SK-N-MC (cell line): Measurements from ENCODE around the gene AQP1.

ENCODE experiments used
- DNase-seq: peaks from one replicate; pipeline ENCODE4 v3.0.0-alpha.2; 2011; ENCODE audit warnings: low read depth, low spot score
- H3K27ac ChIP-seq: fragments of 200-600 bp; sonication (generic); 2 replicates; pipeline ENCODE4 v1.5.1; 2016; ENCODE audit warnings: mixed run types
- H3K36me3 ChIP-seq: fragments of 200-600 bp; sonication (generic); 2 replicates; pipeline ENCODE4 v1.6.1; 2017; ENCODE audit warnings: antibody characterized with exemption, low read length, mixed read lengths; ENCODE audit not compliant: insufficient read depth
- H3K4me3 ChIP-seq: fragments of 200-600 bp; sonication (generic); 2 replicates; pipeline ENCODE4 v1.5.1; 2016
- H3K9ac ChIP-seq: fragments of 200-600 bp; sonication (generic); 2 replicates; pipeline ENCODE4 v1.8.0; 2017; ENCODE audit warnings: mixed run types, mixed read lengths; ENCODE audit not compliant: insufficient read length
- H3K9me3 ChIP-seq: fragments of 200-600 bp; sonication (generic); 2 replicates; pipeline ENCODE4 v1.6.1; 2017; ENCODE audit warnings: low read depth, mild to moderate bottlenecking, antibody characterized with exemption, low read length, moderate library complexity, mixed read lengths
- EZH2 ChIP-seq: fragments of 200-600 bp; sonication (generic); IDR thresholded peaks from one replicate; pipeline ENCODE4 v1.6.1; 2017; ENCODE audit warnings: antibody characterized with exemption
- FOXP2 ChIP-seq: optimal IDR thresholded peaks from 2 replicates; pipeline ENCODE3; 2011; ENCODE audit warnings: mild to moderate bottlenecking, moderate library complexity; ENCODE audit not compliant: insufficient read depth; ENCODE audit errors: extremely low read length, control extremely low read depth
- POLR2AphosphoS5 ChIP-seq: IDR thresholded peaks from 2 replicates; pipeline ENCODE4 v1.6.1; 2012; ENCODE audit warnings: mild to moderate bottlenecking, low read depth, low read length, borderline replicate concordance

The AQP1 gene

DNA sequence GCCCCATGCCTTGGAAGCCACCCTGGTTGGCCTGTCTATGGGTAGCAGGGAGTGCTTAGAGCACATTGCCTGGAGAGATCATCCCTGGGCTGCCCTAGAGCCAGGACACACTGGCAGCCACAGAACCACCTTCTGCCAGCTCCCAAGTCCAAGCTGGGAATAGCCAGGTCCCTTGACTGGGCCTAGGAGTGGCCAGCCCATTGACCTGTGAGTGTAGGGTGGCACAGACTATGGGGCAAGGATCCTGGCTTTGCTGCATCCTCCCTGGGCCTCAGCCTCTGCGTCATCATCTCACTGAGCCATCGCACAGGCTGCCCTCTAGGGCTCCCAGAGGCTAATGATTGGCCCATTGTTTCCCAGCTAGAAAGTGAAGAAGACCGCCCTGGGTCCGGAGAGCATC lies 7.0 kb downstream of the AQP1 start:
- H3K36me3 ChIP-seq = no peaks in the 10 kb centered on the region
- H3K9me3 ChIP-seq = no peaks in the 10 kb centered on the region
- no peak overlapping the region for H3K4me3 ChIP-seq
- TF ChIP-seq EZH2 (no peak), POLR2AphosphoS5 (no peak), FOXP2 (no peak)
- DNase-seq = no peak
- H3K27ac ChIP-seq = no peak overlapping the region
- H3K9ac ChIP-seq = no peak overlapping the region

DNA sequence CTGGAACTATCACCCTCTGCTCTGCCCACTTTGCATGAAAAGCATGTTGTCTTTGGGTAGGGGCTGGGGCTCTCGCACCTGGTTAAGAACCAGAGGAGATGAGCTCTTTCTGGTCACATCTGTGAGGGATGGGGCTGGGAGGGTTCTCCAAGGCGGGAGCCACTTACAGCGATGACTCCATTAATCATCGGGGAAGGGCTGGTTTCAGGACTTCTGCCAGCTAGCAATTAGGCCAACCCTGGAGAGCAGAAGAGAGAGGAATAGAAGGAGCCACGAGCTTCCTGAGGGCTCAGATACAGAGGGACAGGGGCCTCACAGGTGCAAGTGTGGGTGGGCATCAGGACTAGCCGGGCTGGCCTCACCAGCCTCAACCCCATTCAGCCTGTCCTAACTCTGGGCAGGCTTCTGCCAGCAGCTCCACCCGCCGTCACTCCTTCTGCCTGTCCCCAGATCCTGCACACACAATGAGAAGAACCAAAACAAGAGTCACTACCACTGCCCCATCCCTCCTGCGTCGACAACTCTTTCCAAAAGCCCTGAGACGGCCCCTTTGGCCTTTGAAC lies 8.4 kb downstream of the AQP1 start:
- Histone ChIP-seq H3K9me3 (no peaks in the 10 kb centered on the region), H3K4me3 (no peak overlapping the region), H3K36me3 (no peaks in the 10 kb centered on the region), H3K27ac (no peak overlapping the region), H3K9ac (no peak overlapping the region)
- DNase-seq = no peak
- TF ChIP-seq POLR2AphosphoS5 (no peak), FOXP2 (no peak), EZH2 (no peak)

DNA sequence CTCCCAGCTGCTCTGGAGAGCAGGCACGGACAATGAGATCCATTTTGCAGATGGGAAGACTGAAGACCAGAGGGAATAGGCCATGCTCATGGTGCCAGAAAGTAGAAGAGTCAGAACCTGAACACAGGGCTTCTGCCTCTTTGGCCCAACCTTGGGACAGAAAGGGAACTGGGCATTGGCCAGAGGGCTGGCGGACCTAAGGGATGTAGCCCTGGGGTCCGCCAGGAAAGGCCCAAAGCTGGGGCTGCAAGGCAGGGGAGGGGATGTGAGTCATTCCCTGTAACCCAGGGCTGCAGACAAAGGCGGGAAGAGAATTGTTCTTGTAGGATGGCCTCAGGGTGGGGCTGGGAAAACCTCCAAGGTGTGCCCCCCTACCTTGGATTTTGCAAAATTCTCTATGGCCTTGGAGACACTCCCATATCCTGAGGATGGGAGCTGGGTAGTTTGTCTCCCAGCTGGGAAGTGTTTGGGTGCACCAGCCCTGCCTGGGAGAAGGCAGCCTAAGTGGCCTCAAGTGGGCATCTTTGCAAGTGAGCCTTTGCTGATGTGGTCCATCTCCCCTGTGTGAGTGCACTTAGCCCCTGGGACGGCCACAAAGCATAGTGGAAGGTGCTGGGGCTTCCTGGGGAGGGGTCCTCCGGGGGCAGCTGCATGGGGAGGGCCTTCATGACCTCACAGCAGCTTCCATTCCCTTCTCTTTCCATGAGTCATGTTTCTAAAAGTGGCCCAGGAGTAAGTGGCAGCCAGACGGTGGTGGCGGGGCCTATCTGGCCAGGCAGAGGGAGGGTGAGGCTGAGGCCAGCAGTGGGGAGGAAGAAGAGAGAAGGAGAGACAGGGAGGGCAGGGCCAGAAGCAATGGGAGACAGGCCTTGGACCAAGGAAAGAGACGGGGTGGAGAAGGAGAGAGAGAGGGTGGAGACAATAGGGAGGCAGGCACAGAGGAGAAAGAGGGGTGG lies 9.2 kb downstream of the AQP1 start:
- Histone ChIP-seq H3K4me3 (no peak overlapping the region), H3K9ac (no peak overlapping the region), H3K36me3 (no peaks in the 10 kb centered on the region), H3K27ac (no peak overlapping the region), H3K9me3 (no peaks in the 10 kb centered on the region)
- DNase-seq = no peak
- TF ChIP-seq FOXP2 = no peak
- TF ChIP-seq POLR2AphosphoS5 = no peak

DNA sequence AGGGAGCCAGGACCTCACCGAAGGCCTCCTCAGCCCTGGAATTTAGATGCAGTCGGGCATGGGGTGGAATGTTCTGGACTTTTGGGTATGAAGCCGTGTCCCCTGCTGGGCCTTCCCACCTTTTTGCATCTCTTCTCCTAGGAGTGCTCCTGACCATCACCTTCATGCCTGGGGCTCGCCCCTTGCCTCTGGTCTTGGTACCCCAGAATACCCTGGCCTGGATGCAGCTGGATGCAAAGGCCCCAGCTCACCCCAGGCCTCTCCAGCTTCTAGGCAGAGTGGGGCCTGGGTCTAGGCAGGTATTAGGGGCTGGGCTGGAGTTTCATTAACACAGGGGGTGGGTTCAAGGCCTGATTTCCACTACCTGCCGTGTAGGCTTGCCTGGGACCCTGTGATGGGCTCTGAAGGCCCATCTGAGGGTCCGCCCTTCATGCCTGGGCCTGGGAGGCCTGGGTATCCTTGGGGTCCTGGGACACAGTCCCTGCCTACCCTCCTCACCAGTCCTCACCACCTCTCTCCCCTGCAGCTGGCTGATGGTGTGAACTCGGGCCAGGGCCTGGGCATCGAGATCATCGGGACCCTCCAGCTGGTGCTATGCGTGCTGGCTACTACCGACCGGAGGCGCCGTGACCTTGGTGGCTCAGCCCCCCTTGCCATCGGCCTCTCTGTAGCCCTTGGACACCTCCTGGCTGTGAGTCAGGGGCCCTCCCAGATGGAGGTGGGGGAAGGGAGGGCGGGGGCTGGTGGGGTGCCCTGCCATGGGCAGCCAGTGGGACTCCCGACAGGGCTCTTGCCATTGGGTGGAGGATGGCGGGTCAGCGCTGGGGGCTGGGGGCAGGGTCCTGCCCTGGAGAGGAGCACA lies 10.1 kb downstream of the AQP1 start:
- no peaks in the 10 kb centered on the region for H3K36me3 ChIP-seq
- no peak overlapping the region for H3K27ac ChIP-seq
- DNase-seq = no peak
- H3K9ac ChIP-seq = no peak overlapping the region
- H3K4me3 ChIP-seq = no peak overlapping the region
- H3K9me3 ChIP-seq = no peaks in the 10 kb centered on the region
- TF ChIP-seq POLR2AphosphoS5 = no peak
- TF ChIP-seq EZH2 = no peak
- TF ChIP-seq FOXP2 = no peak

DNA sequence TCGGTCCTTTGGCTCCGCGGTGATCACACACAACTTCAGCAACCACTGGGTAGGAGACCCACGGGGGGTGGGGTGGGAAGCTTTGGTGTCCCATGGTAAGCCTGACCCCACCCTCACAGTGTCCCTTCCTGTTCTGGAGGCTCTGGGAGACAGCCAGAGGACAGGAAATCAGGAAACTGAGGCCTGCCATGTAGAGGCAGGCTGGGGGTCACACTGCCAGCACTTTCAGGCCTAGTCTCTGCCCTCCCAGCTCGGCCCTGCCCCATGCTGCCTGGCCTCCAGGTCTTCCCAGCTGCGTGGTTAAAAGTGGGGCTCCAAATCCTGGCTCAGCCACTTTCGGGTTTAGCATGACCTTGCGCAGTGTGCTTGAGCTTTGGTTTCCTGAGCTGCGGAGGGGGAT lies 10.9 kb downstream of the AQP1 start:
- no peak for DNase-seq
- H3K4me3 ChIP-seq = no peak overlapping the region
- TF ChIP-seq FOXP2 (no peak), POLR2AphosphoS5 (no peak), EZH2 (no peak)
- no peak overlapping the region for H3K27ac ChIP-seq
- H3K9me3 ChIP-seq = no peaks in the 10 kb centered on the region
- no peak overlapping the region for H3K9ac ChIP-seq
- no peaks in the 10 kb centered on the region for H3K36me3 ChIP-seq

DNA sequence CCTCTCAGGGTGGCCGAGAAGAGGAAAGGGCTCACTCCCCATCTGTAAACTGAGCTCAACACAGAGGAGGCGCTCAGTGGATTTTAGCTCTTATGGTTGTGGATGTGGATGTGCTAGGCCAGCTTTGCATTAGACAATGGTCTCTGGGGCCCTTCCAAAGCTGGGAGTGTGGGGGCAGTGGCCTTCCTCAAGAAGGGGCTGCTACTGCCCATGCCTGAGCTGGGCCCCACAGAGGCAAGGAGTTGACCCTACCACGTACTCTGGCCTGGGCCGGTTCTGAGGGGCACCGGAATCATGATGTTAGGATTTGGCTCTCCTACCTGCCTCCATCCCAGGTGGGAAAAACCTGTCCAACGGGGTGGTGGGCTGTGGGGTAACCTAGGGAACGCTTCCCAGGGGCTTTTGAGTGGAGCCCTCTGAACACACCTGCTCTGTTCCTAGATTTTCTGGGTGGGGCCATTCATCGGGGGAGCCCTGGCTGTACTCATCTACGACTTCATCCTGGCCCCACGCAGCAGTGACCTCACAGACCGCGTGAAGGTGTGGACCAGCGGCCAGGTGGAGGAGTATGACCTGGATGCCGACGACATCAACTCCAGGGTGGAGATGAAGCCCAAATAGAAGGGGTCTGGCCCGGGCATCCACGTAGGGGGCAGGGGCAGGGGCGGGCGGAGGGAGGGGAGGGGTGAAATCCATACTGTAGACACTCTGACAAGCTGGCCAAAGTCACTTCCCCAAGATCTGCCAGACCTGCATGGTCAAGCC lies 11.5 kb downstream of the AQP1 start:
- DNase-seq = no peak
- Histone ChIP-seq H3K27ac (no peak overlapping the region), H3K9me3 (no peaks in the 10 kb centered on the region)

DNA sequence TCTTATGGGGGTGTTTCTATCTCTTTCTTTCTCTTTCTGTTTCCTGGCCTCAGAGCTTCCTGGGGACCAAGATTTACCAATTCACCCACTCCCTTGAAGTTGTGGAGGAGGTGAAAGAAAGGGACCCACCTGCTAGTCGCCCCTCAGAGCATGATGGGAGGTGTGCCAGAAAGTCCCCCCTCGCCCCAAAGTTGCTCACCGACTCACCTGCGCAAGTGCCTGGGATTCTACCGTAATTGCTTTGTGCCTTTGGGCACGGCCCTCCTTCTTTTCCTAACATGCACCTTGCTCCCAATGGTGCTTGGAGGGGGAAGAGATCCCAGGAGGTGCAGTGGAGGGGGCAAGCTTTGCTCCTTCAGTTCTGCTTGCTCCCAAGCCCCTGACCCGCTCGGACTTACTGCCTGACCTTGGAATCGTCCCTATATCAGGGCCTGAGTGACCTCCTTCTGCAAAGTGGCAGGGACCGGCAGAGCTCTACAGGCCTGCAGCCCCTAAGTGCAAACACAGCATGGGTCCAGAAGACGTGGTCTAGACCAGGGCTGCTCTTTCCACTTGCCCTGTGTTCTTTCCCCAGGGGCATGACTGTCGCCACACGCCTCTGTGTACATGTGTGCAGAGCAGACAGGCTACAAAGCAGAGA lies 12.2 kb downstream of the AQP1 start:
- Histone ChIP-seq H3K4me3 (no peak overlapping the region), H3K9ac (no peak overlapping the region), H3K36me3 (no peaks in the 10 kb centered on the region), H3K9me3 (no peaks in the 10 kb centered on the region), H3K27ac (no peak overlapping the region)
- DNase-seq = no peak
- TF ChIP-seq FOXP2 = no peak
- TF ChIP-seq POLR2AphosphoS5 = no peak

More for the DNA sequence above, 11.5 kb downstream of the AQP1 start:
- Histone ChIP-seq H3K36me3 (no peaks in the 10 kb centered on the region), H3K4me3 (no peak overlapping the region), H3K9ac (no peak overlapping the region)
- TF ChIP-seq FOXP2 = no peak
- TF ChIP-seq EZH2 = no peak
